Stimulated activated CD8-positive, alpha-beta memory T cell treated with anti-CD3 and anti-CD28 coated beads, Interleukin-12 subunit alpha, Interleukin-12 subunit beta, amount 100 ng/mL, for 1 hour (primary cell): ENCODE results near the gene RAB21.
A peak's percentile ranks its signal among the peaks of the same experiment; 100 is the strongest.

Source experiments
- DNase-seq: peaks from one replicate; pipeline ENCODE4 v3.0.0-alpha.2; 2020; ENCODE audit warnings: low read depth

Gene RAB21, protein sequence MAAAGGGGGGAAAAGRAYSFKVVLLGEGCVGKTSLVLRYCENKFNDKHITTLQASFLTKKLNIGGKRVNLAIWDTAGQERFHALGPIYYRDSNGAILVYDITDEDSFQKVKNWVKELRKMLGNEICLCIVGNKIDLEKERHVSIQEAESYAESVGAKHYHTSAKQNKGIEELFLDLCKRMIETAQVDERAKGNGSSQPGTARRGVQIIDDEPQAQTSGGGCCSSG

DNA sequence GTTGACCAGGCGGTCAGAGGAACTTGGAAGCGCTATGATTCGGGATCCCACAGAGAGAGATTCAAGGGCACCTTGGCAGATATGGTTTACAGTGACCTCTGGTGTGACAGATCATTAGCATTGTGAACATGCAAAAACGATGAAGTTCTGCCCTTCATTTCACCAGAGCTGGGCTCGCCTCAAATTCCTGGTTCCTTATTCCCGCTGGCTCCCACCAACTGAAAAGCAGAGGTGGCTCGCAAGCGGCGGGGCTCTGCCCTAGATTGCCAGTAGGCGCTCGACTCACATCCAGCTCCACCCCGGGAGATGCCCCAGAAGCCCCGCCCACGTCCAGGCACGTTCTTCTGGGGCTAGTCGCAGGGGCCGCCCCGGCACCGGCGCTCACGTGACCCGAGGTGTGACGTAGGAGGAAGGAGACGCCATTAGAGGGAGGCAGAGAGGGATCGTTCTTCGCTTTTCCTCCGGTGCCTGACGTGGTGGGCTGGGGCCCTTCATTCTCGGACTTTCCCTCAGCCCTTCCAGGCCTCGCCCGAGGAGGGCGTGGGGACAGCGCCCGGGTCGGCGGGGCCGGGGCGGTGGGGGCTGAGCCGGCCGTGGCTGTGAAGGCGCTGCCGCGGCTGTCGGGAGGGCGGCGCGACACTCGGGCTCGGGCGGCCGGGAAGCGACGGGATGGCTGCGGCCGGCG, at the start of gene RAB21:
Gene RAB21 (plus strand): TSS at position 403 of the 685 bp plus-strand sequence. CDS start 267 bp downstream, at position 670.
- peak; percentile 98 for DNase-seq

DNA sequence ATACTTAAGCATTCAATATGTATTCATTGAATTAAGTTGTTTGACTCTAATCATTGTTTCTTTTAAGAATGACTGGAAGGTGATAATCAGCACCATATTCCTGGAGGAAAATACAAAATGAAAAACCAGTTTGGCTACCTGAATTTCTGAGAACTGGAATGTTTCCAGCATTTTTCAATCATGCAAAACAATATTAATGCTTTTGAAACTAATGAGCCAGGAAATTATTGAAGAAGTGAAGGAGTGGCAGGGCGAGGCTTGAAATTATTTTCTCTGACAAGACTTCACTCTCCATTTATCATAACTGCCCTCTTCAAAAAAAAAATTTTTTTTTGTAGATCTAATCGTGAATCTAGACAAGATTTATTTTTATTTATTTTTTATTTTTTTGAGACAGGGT, 49.7 kb upstream of the RAB21 start:
- DNase-seq, result no peak

DNA sequence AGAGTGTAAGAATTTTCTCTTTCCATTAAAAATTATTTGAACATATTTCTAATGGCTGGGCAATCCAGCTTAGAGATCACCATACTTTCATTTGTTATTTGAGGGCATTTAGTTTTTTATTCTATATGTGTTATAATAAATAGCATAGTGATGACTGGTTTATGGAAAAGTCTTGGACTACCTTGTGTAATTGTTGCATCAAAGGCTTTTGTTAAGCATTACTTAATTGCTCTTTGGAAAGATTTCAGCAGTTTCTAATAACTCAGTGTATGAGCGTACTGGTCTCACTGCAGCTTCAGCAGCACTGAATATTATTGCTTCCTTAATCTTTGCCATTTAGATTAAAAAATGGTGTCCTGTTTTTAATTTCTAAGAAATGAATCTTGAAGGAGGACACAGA, 46.0 kb upstream of the RAB21 start:
- DNase-seq, result no peak

- no peak for DNase-seq
These were observed 44.2 kb upstream of the RAB21 start for GRCh38 chr12:71710276-71711125.

GRCh38 chr12:71718611-71719010, 36.1 kb upstream of the RAB21 start:
- no peak for DNase-seq

DNA sequence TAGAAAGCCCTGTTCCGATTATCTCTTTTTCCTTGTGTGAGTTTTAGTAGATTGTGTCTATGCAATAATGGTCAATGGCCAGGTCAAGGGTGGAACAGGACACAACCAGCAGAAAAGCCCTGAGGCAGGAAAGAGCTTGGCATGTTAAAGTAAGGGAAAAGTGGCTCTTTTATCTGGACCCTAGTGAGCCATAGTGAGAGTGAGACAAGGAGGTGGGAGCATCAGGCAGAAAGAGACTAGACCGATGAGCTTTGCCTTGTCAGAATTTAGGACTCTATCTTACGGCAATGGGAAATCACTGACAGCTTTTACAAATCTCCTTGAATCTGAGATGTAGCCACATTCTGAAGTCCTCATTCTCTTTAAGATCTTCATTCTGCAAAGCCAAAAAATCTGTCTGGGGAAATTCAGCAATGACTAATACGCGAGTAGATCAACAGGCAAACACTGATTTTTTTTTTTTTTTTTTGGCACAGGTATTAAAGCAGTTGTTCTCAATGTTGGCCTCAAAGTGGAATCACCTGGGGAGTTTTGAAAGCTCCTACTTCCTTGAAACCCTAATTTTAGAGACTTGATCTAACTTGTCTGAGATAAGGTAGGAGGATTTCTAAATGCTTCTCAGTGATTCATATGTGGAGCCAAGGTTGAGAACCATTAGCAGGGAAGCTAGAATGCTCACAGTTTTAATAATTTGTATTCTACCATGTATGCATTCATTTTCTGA, 34.9 kb upstream of the RAB21 start:
- no peak for DNase-seq

DNA sequence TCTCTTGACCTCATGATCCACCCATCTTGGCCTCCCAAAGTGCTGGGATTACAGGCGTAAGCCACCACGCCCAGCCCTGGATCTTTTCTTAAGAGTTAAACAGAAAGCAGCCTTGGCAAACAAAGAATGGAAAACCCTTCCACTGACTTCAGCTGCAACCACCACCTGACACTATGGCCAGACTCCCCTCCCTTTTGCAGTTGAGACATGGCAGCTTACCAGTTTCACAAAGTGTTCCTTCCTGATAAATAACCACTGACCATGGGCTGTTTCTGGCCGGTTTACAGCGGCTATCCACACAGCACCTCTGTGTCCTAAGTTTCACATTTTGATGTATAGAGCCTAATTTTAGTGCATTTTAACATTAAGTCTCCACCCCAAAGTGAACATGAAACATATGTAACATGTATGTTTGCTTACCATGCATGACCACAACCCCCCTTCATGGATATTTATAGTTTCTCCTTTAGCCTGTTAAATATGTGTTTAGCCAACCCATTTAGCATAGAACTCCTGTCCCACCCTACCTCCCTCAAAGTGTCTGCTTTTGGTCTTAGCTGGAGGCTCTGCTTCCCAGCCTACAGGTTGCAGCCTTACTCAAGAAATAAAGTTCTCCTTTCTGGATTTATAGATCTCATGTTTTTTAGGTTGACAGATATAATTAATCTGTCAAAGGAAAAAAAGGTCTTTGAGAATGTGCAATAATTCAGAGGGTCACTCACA, 32.7 kb upstream of the RAB21 start:
- no peak for DNase-seq

- no peak for DNase-seq
These were observed 29.7 kb upstream of the RAB21 start for GRCh38 chr12:71725011-71725410.

- no peak for DNase-seq
These were observed 28.1 kb upstream of the RAB21 start for GRCh38 chr12:71726548-71726947.

DNA sequence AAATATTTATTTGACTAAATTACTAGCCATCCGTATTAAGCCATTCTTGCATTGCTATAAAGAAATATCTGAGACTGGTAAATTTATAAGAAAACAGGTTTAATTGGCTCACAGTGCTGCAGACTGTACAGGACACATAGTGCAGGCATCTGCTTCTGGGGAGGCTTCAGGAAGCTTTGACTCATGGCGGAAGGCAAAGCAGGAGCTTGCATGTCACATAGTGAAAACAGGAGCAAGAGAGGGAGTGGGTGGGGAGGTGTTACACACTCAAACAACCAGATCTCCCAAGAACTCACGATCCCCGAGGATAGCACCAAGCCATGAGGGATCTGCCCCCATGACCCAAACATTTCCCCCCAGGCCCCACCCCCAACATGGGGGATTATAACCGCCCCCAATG, 26.7 kb upstream of the RAB21 start:
- DNase-seq, result no peak

DNA sequence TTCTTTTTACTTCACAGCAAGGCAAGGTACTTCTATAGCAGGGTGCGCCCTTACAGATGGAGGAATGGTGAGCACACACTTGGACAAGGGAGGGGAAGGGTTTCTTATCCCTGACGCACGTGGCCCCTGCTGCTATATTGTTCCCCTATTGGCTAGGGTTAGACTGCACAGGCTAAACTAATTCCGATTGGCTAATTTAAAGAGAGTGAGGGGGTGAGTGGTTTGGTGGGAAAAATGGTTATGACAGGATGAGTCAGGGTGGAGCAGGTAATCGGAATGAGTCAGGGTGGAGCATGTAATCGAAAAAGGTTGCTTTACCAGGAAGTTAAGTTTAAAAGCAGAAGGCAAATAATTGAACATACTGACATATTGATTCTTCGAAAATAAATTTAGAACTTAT, 23.7 kb upstream of the RAB21 start:
- no peak for DNase-seq

- no peak for DNase-seq
These were observed 23.0 kb upstream of the RAB21 start for GRCh38 chr12:71731439-71732356.

DNA sequence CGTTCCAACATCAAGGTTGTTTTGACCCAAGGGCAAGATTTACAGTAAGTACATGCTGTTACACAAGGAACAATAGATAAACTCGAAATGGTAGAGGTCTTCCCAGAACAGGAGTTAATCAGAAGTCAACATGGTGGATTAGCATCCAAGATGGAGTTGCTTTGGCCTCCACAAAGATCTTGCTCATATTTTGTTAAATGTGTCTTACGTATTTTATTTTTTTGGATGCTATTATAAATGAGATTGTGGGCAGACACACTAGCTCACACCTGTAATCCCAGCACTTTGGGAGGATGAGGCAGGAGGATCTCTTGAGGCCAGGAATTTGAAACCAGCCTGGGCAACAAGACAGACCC, 22.3 kb upstream of the RAB21 start:
- DNase-seq, result no peak

- no peak for DNase-seq
These were observed 17.5 kb upstream of the RAB21 start for GRCh38 chr12:71737197-71737596.

DNA sequence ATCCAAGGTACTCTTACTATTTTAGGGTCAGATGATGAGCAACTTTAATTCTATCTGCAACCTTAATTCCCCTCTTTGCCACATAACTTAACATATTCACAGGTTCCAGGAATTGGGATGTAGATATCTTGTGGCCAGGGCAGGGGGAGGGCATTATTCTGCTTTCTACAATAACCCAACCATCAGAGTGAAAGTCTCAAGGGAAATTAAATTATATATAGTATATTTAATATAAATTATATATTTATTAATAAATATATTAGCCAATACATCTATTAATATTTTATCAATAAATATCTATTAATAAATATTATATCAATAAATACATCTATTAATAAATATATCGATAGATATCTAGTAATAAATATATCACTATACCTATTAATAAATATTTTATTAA, 11.7 kb upstream of the RAB21 start:
- DNase-seq, result no peak

GRCh38 chr12:71744522-71745300, 10.0 kb upstream of the RAB21 start:
- DNase-seq, result no peak

DNA sequence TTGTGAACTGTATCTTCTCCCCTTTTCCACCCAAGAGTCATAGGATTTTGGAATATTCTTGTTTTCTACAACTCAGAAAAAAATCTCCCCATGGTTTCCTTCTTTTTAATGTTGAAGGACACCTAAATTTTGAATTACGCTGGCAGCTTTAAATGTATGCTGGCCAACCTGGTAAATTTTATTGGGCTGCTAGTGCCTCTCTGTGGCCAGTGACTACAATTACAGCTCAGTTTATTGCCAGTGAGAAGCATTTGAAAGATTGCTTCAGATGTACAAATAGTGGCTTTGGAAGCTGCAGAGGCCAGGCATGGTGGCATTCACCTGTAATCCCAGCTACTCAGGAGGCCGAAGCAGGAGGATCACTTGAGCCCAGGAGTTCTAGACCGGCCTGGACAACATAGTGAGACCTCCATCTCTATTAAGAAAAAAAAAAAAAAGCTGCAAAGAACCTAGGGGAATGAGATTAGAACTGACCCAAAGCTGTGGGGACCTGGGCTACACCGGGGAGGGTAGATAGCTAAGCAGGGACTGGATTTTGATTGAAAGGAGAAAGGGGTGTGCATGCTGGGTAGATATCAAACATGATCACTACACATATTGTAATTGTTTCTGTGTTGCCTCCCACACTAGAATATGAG, 7.6 kb upstream of the RAB21 start:
- peak; percentile 21 for DNase-seq

GRCh38 chr12:71748081-71748850, 6.4 kb upstream of the RAB21 start:
- DNase-seq, result no peak

DNA sequence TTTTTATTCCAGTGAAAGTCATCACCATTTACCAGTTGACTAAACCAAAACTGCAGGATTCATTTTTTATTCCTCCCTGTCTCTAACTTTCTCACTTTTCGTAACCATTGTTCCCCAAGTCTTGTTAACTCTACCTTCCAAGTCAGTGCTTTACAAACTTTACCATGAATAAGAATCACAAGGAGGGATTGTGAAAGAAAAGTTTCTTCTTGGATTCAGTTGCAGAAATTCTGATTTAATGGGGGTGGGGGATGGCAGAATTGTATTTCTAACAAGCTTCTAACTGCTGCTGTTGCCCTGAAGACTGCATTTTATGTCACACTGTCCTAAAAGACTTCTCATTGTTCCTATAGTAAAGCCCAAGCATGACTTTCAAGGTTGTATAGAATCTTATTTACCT, 5.0 kb upstream of the RAB21 start:
- DNase-seq, result no peak
